Tibial artery (tissue), 4 donors: ENCODE data around the gene ZNF319.

ENCODE experiments used
- DNase-seq, 2 donors: peaks; one replicate each; pipeline ENCODE4 v3.0.0-alpha.2; 2019
- H3K27ac ChIP-seq, 2 donors: fragments of 200-600 bp; sonication (generic) in 1 of 2; 1 replicate in 1 of 2; 2 replicates in 1 of 2; pipeline ENCODE4 v1.5.1; 2018 to 2019; ENCODE audit warnings: mild to moderate bottlenecking in 1 of 2
- H3K27me3 ChIP-seq, 2 donors: fragments of 200-600 bp; sonication (generic) in 1 of 2; one replicate each; pipeline versions ENCODE4 v1.5.1 to v1.6.0; 2016 to 2019
- H3K36me3 ChIP-seq, 3 donors: fragments of 200-600 bp; sonication (generic) in 2 of 3; one replicate each; pipeline ENCODE4 v1.5.1; 2016 to 2019; ENCODE audit warnings: mild to moderate bottlenecking in 2 of 3
- H3K4me1 ChIP-seq, 4 donors: fragments of 200-600 bp; sonication (generic) in 2 of 4; 1 replicate in 3 of 4; 2 replicates in 1 of 4; pipeline ENCODE4 v1.5.1; 2016 to 2019
- H3K4me3 ChIP-seq, 2 donors: fragments of 200-600 bp; sonication (generic) in 1 of 2; 1 replicate in 1 of 2; 2 replicates in 1 of 2; pipeline ENCODE4 v1.5.1; 2018 to 2019; ENCODE audit warnings: mild to moderate bottlenecking in 2 of 2
- H3K9me3 ChIP-seq, 3 donors: fragments of 200-600 bp; sonication (generic) in 1 of 3; one replicate each; pipeline ENCODE4 v1.5.1; 2016 to 2019
- CTCF ChIP-seq, 2 experiments: fragments of 200-600 bp in 1 of 2; fragments of 450-650 bp in 1 of 2; IDR thresholded peaks; one replicate each; pipeline ENCODE4 v1.5.1; 2017 to 2019; ENCODE audit warnings: antibody characterized with exemption in 2 of 2, mild to moderate bottlenecking in 1 of 2, moderate library complexity in 1 of 2
- intact Hi-C: fragments of 100-400 bp; cut with DNase I; formaldehyde crosslinking; loops from one replicate; pipeline ENCODE4 v1.15.0; 2023; ENCODE audit warnings: low total_unique reads

Gene ZNF319

GRCh38 chr16:57999971-58000705 lies at the start of gene ZNF319:
Gene ZNF319, minus strand, starts transcription at chr16:58000672. Its CDS starts 2,407 bp downstream, at chr16:57998265.
- DNase-seq, result no peak
- H3K4me1 ChIP-seq, result peaks cover 4 to 51% (median 29%) of the 10 kb centered on the region in 4 donors
- TF ChIP-seq CTCF (IDR thresholded peaks at IDR 0.05), result no peak

GRCh38 chr16:58049232-58050185 lies 49.0 kb upstream of the ZNF319 start:
- TF ChIP-seq CTCF (IDR thresholded peaks at IDR 0.05), result no peak
- intact Hi-C loops, result no loop called here
- no peak for DNase-seq
- no peaks in the 10 kb centered on the region for H3K9me3 ChIP-seq
- H3K4me3 ChIP-seq, result no peak overlapping the region
- peaks cover 0 to 2% of the 10 kb centered on the region in 2 donors for H3K27me3 ChIP-seq
- no peak overlapping the region for H3K27ac ChIP-seq
- H3K4me1 ChIP-seq, result no peaks in the 10 kb centered on the region
- H3K36me3 ChIP-seq, result peaks cover 0 to 1% (median 0%) of the 10 kb centered on the region in 3 donors

More at GRCh38 chr16:57999971-58000705, at the start of gene ZNF319:
- intact Hi-C loops, result loop anchor here (5.0 to 10.0 kb wide), 3 partner anchors 98 to 268 kb away; no protein-coding TSS in a partner anchor
- H3K4me3 ChIP-seq, result peak within 1 kb of the TSS; percentile 79 to 91
- H3K27me3 ChIP-seq, result no peaks in the 10 kb centered on the region
- H3K36me3 ChIP-seq, result peaks cover 21 to 42% (median 29%) of the 10 kb centered on the region in 3 donors
- H3K27ac ChIP-seq, result peak within 1 kb of the TSS; percentile 90 to 98
- no peaks in the 10 kb centered on the region for H3K9me3 ChIP-seq

- TF ChIP-seq CTCF (IDR thresholded peaks at IDR 0.05), result no peak
- Histone ChIP-seq H3K9me3 (no peaks in the 10 kb centered on the region), H3K4me1 (no peaks in the 10 kb centered on the region), H3K4me3 (no peak overlapping the region), H3K36me3 (peaks cover 0 to 10% (median 1%) of the 10 kb centered on the region in 3 donors), H3K27me3 (peaks cover 0 to 2% of the 10 kb centered on the region in 2 donors), H3K27ac (no peak overlapping the region)
- DNase-seq, result no peak
- intact Hi-C loops, result no loop called here
Measured at GRCh38 chr16:58048494-58049231, 48.2 kb upstream of the ZNF319 start.

GRCh38 chr16:58047557-58048348 lies 47.3 kb upstream of the ZNF319 start:
- peaks cover 0 to 2% of the 10 kb centered on the region in 2 donors for H3K27me3 ChIP-seq
- H3K27ac ChIP-seq, result no peak overlapping the region
- no peaks in the 10 kb centered on the region for H3K9me3 ChIP-seq
- H3K36me3 ChIP-seq, result peaks cover 0 to 16% (median 8%) of the 10 kb centered on the region in 3 donors
- no peak for TF ChIP-seq CTCF (IDR thresholded peaks at IDR 0.05)
- intact Hi-C loops, result no loop called here
- no peaks in the 10 kb centered on the region for H3K4me1 ChIP-seq
- H3K4me3 ChIP-seq, result no peak overlapping the region
- no peak for DNase-seq
